ENCODE measurements around the gene ELP1.

DNA sequence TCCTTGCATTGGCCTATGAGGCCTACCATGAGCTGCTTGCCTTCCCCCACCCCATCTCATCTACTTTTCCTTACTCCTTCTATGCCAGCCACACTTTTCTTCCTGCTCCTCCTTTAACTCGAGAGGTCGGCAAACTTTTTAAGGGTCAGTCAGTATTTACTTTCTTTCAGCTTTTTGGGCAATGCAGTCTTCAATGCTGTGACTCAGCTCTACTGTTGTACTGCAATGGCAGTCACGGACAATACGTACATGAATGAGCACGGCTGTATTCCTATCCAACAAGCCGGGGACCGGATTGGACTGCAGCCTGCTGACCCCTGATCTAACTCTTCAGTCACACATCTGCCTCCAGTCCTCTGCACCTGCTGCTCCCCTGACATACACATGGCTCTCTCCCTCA, 72.5 kb downstream of the ELP1 start:
- TF ChIP-seq, protein P1, sequence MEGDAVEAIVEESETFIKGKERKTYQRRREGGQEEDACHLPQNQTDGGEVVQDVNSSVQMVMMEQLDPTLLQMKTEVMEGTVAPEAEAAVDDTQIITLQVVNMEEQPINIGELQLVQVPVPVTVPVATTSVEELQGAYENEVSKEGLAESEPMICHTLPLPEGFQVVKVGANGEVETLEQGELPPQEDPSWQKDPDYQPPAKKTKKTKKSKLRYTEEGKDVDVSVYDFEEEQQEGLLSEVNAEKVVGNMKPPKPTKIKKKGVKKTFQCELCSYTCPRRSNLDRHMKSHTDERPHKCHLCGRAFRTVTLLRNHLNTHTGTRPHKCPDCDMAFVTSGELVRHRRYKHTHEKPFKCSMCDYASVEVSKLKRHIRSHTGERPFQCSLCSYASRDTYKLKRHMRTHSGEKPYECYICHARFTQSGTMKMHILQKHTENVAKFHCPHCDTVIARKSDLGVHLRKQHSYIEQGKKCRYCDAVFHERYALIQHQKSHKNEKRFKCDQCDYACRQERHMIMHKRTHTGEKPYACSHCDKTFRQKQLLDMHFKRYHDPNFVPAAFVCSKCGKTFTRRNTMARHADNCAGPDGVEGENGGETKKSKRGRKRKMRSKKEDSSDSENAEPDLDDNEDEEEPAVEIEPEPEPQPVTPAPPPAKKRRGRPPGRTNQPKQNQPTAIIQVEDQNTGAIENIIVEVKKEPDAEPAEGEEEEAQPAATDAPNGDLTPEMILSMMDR (IDR thresholded peaks at IDR 0.05; ENCODE audit: low read depth, low read length), result no peak
- TF ChIP-seq EZH2phosphoT487 (IDR thresholded peaks at IDR 0.05; ENCODE audit: low read depth), result no peak

All from OCI-LY3 (cell line).